Thoracic aorta (tissue), 2 donors: ENCODE results near the gene TBC1D4. TPM values are rescaled to one million over a fixed set of nuclear protein-coding genes. Genes with fewer than 3 reads are reported as not detected.

Source experiments
- ATAC-seq: fragments of 150-250 bp; one replicate; pipeline ENCODE4 v1.8.0; 2017; ENCODE audit warnings: low read depth; ENCODE audit not compliant: insufficient number of reproducible peaks, low FRiP score
- DNase-seq: peaks from one replicate; pipeline ENCODE4 v3.0.0-alpha.2; 2020; ENCODE audit warnings: low spot score
- H3K27ac ChIP-seq, 2 donors: fragments of 200-600 bp; sonication (generic); 1 replicate in 1 of 2; 2 replicates in 1 of 2; pipeline ENCODE4 v1.5.1; 2016; ENCODE audit warnings: mild to moderate bottlenecking in 2 of 2, moderate library complexity in 2 of 2
- H3K27me3 ChIP-seq: fragments of 200-600 bp; sonication (generic); replicated peaks from 2 replicates; pipeline ENCODE4 v1.6.0; 2016; ENCODE audit warnings: mild to moderate bottlenecking; ENCODE audit not compliant: insufficient read depth
- H3K36me3 ChIP-seq: fragments of 200-600 bp; sonication (generic); one replicate; pipeline ENCODE4 v1.5.1; 2016
- H3K4me1 ChIP-seq, 2 donors: fragments of 200-600 bp; sonication (generic); 1 replicate in 1 of 2; 2 replicates in 1 of 2; pipeline versions ENCODE4 v1.5.1 to v1.6.0; 2016; ENCODE audit warnings: low read depth in 2 of 2, mild to moderate bottlenecking in 1 of 2; ENCODE audit not compliant: control insufficient read depth in 1 of 2
- H3K4me3 ChIP-seq: fragments of 200-600 bp; sonication (generic); 2 replicates; pipeline ENCODE4 v1.5.1; 2016; ENCODE audit warnings: mild to moderate bottlenecking
- H3K9me3 ChIP-seq: fragments of 200-600 bp; sonication (generic); 2 replicates; pipeline ENCODE4 v1.5.1; 2016
- CTCF ChIP-seq: fragments of 200-600 bp; sonication (generic); IDR thresholded peaks from one replicate; pipeline ENCODE4 v1.5.1; 2019; ENCODE audit warnings: antibody characterized with exemption
- total RNA-seq, 2 donors: library from RNA; depleted of rRNA; stranded (reverse); fragments of >200 nt; gene quantifications; one replicate each; pipeline versions ENCODE4 v1.1.0 to v1.2.3, GENCODE V29; 2016

Gene TBC1D4
- total RNA-seq, 2 donors from 2014 or later: 15.8 to 20.3 TPM

GRCh38 chr13:75514080-75514995 is 32.4 kb upstream of the TBC1D4 start:
- Histone ChIP-seq H3K27ac (no peak overlapping the region), H3K4me3 (no peak overlapping the region), H3K27me3 (no peaks in the 10 kb centered on the region), H3K4me1 (no peaks in the 10 kb centered on the region), H3K36me3 (no peaks in the 10 kb centered on the region), H3K9me3 (no peaks in the 10 kb centered on the region)
- DNase-seq: no peak
- no peak for TF ChIP-seq CTCF
- no peak for ATAC-seq

GRCh38 chr13:75513271-75513670 is 31.3 kb upstream of the TBC1D4 start:
- DNase-seq (no peak), ATAC-seq (no peak)
- H3K36me3 ChIP-seq: no peaks in the 10 kb centered on the region
- no peak overlapping the region for H3K4me3 ChIP-seq
- no peaks in the 10 kb centered on the region for H3K9me3 ChIP-seq
- no peaks in the 10 kb centered on the region for H3K4me1 ChIP-seq
- H3K27me3 ChIP-seq: no peaks in the 10 kb centered on the region
- H3K27ac ChIP-seq: no peak overlapping the region
- no peak for TF ChIP-seq CTCF

GRCh38 chr13:75512253-75512652 is 30.3 kb upstream of the TBC1D4 start:
- no peak for DNase-seq
- Histone ChIP-seq H3K4me1 (no peaks in the 10 kb centered on the region), H3K27me3 (no peaks in the 10 kb centered on the region), H3K9me3 (no peaks in the 10 kb centered on the region), H3K27ac (no peak overlapping the region), H3K4me3 (no peak overlapping the region), H3K36me3 (no peaks in the 10 kb centered on the region)
- no peak for ATAC-seq
- no peak for TF ChIP-seq CTCF

- DNase-seq (no peak), ATAC-seq (no peak)
- no peaks in the 10 kb centered on the region for H3K9me3 ChIP-seq
- H3K27ac ChIP-seq: no peak overlapping the region
- no peaks in the 10 kb centered on the region for H3K27me3 ChIP-seq
- H3K4me3 ChIP-seq: no peak overlapping the region
- no peaks in the 10 kb centered on the region for H3K36me3 ChIP-seq
- no peak for TF ChIP-seq CTCF
- H3K4me1 ChIP-seq: no peaks in the 10 kb centered on the region
Observed at GRCh38 chr13:75511051-75511625, 29.2 kb upstream of the TBC1D4 start.

- H3K4me1 ChIP-seq: no peaks in the 10 kb centered on the region
- no peaks in the 10 kb centered on the region for H3K36me3 ChIP-seq
- no peak overlapping the region for H3K4me3 ChIP-seq
- no peak for TF ChIP-seq CTCF
- no peak for ATAC-seq
- DNase-seq: no peak
- no peaks in the 10 kb centered on the region for H3K27me3 ChIP-seq
- H3K9me3 ChIP-seq: no peaks in the 10 kb centered on the region
- no peak overlapping the region for H3K27ac ChIP-seq
Observed at GRCh38 chr13:75508002-75508548, 26.1 kb upstream of the TBC1D4 start.
